GM21529 (cell line): Measurements from ENCODE around the gene TMEM187.
"Not testable (repeated sequence)": the region's sequence is repeated elsewhere in the genome, so short reads cannot be mapped to it uniquely, and the experiment has no call there.

ENCODE experiments used
- ATAC-seq: cut with Tn5 transposase; IDR thresholded peaks from one replicate; pipeline ENCODE4 v1.9.1; 2021; ENCODE audit not compliant: unreplicated experiment

The TMEM187 gene

DNA sequence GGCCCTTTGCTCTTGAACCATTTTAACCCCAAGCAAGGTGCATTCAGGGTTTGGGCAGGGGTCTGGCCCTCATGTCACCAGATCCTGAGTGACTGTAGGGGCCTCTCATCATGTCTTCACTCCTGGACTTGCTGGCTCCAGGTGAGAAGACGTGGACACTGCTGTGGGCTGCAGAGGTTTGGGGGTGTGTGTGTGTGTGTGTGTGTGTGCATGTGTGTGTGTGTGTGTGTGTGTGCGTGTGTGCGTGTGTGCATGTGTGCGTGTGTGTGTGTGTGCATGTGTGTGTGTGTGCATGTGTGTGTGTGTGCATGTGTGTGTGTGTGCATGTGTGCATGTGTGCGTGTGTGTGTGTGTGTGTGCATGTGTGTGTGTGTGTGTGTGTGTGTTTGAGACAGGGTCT lies 21.8 kb downstream of the TMEM187 start:
- not testable (repeated sequence) for ATAC-seq

DNA sequence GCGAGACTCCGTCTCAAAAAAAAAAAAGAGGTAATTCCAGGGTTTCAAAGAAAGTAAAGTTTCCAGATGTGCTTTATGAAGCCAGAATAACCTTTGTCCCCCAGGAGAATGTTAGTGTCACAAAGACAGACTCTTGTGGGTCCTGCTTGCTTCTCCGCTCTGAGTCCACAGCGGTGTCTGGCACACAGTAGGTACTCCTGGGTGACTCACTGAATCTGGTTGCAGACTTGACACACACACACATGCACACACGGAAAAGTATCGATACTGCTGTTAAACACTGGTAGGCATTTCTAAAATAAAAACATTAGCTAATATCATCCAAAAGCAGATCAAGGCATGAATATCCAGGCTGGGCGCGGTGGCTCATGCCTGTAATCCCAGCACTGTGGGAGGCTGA lies 22.9 kb downstream of the TMEM187 start:
- ATAC-seq, result no peak

DNA sequence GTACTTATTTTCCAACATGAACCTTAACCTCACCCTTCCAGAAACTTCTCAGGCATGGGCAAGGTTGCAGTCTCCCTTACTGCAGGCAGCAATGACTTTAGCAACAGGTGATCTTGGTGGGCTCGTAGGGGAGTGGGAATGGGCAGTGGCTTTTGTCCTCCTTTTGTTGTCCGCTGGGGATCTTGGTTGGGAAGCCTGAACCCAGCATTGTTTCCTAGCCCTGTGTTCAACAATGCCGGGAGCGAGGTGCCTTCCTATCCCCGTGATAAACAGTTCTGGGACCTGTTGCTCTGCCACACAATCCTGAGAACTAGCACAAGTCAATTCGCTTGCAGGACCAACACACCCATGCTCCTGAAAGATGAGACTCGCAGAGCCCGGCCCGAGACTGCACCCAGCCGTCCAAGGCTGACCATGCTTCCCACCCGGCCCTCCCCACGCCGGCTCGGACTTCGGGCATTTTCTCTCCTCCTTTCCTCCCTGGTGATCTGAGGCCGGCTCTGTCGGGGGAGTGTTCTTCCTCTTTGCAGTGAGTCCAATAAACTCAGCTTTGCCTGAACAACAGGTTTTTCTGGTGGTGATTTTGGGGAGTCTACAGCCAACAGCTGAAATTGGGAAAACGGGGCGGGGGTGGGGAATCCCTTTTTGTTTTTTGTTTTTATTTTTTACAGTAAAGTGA lies 26.9 kb downstream of the TMEM187 start:
- no peak for ATAC-seq

DNA sequence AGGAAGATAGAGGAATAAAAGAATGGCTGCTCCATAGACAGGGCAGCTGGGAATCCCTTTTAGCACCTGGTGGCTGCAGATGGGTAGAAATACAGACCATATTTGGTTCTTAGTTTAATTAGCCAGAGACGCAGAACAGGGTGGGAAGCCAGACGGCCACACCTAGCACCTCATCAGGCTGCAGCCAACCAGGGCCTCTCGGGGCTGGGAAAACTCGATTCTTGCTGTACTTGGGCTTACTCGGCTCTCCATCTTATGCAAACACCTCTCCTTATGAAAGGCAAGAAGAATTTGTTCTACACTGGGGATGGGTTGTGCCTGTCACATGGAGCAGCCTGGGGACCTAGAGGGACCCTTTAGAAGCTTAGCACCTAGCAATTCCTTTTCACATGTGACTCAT lies 27.5 kb downstream of the TMEM187 start:
- no peak for ATAC-seq

DNA sequence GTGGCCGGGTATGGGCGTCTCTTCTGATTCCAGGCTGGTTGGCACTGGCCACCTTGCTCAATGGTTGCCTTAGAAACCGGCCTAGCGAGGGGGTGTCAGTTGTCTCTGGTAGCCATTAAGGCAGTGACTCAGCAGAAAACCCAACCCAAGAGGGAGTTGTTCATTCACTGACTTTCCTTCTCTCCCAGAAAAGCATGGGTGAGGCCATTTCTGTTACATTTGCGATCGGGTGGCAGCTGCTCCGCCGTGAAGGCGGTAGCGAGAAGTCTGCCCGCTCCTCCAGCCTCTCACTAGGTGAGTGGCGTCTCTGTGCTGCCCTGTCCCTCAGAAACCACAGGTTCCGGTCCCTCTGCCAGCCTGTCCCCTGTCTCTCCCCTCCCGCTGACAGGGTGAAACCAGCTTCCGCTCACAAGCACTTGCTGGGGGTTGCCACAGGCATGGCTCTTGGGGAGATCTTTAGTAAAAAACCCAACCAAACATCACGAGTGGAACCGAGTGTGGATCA lies 29.7 kb downstream of the TMEM187 start:
- ATAC-seq, result no peak

DNA sequence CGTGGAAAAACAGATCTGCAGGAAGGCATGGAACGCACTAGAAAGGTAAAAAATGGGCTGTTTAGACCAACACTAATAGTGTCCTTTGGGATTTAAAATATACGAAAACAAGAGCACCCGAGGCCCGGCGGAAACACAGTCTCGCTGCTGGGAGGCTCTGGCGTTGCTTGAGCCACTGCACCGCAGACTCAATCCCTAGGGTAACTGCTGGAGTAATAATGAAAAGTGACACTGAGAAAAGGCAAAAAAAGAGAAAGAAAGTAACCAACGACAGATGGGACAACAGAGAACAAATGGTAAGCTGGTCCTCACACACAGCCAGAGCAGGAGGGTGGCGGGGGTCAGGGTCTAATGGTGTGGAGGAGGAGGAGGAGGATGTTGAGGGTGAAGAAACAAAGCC lies 31.8 kb downstream of the TMEM187 start:
- ATAC-seq, result no peak

DNA sequence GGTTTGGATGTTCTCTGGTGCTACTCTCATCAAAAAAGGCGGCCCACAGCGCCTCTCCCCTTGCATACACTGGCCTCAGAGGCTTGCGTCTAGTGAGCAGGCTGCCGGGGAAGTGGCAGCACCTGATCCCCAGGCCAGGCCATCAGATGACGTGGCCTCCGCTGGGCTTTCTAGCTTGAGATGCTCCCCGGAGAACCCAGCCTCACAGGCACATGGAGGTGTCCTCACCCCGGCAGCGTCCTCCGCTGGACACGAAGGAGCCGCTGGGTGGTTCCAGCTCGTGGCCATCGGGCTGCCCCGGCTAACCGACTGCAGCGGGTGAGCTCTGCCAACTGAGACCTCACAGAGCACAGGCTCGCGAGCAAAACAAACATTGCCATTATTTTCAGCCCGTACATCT lies 34.4 kb downstream of the TMEM187 start:
- ATAC-seq, result no peak

DNA sequence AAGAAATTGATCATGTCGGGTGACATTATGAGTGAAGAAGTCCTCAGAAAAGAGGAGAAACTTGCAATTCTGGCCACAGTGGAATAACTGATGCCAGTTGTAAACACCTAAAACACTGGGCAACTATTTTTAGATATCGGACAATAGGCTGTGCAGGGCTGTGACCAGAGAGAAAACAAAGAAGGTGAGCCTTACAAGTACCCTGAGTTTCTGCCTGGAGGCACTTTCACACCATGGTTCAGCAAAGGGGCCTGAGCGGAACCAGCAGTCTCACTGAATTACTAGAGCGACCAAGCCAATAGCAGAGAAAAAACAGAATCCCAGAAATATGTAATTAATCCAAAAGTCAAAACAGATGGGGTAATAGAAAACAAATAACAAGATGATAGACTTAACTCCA lies 36.0 kb downstream of the TMEM187 start:
- ATAC-seq, result peak; percentile 33

DNA sequence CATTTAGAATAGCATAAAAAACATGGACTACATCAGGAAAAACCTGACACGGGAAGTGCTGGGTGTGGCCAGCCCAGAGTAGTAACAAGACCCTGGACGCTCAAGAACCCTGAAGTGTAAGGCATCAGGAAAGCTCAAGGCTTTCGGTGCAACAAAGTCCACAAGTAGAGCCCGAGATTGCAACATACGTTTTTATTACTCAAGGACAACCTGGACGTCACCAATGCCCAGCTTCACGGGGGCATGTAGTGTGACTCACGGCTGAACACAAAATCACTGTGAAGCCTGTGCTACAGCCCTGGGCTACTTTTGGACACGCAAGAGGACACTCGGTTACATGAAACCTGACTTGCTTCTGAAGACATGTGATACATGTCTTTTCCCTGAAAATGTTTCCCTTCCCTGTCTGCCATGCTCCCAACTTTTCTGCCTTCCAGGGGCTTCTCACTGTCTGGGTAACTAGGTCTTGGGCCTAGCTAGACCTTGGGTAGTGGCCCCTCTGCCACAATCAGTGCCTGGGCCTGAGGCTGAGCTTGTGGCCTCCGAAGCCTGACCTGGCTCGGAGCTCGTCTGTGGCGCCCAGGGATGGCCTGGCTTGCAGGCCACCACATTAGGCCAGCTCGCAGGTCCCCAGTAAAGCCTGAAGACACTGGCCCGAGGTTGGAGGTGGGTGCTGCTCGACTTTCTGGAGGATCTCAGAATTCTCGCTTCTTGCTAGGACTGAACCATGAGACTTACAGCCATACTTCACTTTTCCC lies 38.0 kb downstream of the TMEM187 start:
- ATAC-seq, result no peak

DNA sequence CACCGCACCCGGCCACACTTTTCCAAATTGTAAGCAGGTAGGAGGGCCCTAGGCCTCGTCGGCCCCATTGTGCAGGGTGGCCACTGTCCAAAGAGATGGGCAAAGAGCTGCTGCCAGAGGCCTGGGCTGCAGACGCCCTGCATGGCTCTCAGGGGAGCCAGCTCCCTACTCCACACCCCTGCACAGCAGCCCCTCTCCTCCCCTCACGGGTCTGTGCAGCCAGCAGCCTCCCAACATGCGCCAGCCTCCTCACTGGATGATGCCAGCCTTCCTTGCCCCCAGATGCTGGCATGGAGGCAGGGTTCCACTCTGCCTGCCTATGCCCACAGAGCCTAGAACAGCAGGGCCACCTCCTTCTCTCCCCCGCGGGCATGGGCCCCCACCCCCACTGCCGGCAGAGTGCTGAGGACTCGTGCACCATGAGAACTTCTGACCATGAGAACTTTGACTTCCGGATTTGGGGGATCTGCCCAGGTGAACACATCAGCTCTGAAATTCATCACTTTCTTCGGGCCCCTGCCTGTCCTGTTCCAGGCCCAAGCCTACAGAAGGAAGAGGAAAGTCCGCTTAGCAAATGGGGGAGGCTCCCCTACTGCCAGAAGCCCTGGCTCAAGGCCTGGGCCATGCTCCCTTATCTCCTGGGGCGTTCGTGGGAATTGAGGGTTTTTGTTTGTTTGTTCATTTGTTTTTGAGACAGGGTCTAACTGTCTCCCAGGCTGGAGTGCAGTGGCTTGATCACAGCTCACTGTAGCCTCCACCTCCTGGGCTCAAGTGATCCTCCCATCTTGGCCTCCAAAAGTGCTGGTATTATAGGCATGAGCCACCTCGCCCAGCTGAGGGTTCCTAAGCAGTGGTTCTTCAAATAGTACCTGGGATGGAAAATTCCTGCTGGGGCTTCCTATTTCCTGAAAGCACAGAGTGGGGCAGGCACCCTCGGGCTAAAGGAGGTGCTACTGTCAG lies 39.1 kb downstream of the TMEM187 start:
- no peak for ATAC-seq

DNA sequence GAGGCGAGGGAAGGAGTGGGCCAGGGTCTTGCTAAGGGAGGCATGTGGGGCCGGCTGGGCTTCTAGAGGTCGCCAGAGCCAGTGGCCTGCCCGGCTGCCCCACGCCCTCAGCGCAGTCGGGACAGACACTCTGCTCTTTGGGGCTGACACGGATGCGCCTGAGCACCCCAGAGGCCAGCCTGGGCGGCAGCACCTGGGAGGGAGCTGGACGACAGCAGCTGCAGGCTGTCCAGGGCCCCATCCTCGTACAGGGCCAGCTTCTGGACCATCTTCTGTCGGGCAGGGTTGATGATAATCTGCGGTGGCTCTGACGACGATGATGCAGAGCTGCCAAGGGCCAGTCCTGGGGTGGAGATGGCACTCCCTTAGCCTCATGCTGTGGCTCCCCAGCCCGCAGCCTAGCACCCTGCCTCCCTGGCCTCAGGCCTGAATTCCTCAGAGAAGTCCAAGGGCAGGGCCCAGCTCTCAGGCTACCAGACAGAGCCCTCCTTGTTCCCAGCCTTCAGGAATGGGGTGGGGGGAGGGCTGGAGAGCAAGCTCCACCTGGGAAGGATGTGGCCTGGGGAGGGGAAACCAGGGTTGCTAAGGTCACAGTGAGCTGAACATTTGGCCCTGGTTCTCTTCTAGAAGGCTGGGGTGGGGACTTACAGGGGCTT lies 39.9 kb downstream of the TMEM187 start:
- no peak for ATAC-seq

DNA sequence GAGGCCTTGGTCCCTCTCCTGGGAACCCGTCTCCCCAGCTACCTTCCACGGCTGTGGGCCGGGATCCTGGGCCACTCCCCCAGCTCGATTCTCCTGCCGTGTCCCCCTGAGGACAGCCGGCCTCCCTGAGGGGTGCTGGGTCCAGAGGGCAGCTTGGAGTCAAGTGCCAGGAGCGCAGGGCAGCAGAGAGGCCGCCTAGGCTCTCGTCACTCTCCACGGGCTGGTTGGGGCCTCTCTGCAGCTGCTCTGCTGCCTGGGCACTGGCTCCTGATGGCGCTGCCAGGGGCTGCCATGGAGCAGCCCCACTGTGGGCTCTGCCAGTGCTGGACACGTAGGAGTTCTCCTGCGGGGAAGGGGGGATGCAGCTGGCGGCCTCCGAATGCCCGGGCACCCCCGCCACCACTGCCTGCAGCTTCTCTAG lies 40.5 kb downstream of the TMEM187 start:
- no peak for ATAC-seq

DNA sequence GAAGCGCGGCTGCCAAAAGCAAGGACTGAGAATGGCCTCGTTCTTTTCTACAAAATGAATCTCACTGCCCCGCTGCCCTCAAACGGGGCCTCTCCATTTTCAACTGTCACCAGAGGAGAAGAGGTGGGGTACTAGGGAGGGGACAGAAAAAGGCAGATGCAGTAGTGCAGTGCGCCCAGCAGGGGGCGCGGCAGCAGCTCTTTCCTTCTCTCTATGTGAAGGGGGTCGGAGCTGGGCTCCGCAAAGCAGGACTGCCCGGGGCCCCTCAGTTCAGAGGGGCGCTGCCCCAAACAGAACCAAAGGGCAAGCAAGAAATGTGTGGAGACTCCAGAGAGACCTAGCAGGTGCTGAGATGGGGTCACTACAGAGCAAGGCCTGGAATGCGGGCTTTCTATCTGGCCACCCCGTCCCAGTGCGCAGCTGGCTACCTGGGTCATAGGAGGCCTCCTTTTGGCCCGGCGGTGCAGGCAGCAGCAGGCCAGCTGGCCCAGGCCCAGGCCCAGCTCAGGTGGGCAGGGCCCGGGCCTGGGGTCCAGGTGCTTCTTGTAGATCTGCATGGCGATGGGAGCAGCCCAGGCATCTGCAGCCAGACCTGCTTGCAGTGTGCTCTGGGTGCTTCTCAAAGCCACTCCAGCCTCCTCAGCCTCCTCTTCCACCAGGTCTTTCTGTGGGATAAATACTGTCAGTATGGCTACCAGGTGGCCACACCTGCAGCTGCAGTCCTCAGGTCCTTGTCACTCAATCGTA lies 41.2 kb downstream of the TMEM187 start:
- peak; percentile 44 for ATAC-seq

DNA sequence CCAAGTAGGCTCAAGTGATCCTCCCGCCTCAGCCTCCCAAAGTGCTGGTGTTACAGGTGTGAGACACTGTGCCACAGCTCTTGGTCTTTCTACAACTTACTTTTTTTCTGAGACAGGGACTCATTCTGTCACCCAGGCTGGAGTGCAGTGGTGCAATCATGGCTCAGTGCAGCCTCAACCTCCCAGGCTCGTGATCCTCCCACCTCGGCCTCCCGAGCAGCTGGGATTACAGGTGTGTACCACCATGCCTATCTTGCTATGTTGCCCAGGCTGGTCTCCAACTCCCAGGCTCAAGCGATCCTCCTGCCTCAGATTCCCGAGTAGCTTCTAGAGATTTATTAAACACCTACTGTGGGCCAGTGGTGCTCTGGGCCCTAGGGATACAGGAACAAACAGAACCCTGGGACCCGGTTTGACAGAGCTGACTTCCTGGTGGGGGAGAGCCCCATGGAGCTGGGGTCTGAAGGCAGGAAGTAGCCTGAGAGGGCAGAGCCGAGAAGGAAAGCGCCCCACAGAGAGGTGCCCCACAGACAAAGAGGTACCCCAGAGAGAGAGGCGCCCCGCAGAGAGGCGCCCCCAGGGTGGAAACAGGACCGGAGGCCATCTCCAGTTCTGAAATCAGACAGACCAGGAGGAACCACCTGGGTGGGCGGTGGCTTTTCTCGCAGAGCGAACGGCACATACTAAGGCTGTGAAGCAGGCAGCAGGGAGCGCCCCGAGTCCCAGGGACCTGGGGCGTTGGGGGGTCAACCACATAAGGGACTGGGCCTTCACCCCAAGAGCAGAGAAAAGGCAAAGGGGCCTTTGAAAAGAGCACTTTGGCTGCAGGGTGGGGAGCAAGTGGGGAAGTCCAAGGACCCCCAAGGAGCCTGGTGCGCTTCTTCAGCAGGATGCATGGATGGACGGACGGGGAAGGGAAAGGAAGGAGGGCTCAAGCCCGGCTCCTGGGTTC lies 42.2 kb downstream of the TMEM187 start:
- no peak for ATAC-seq

DNA sequence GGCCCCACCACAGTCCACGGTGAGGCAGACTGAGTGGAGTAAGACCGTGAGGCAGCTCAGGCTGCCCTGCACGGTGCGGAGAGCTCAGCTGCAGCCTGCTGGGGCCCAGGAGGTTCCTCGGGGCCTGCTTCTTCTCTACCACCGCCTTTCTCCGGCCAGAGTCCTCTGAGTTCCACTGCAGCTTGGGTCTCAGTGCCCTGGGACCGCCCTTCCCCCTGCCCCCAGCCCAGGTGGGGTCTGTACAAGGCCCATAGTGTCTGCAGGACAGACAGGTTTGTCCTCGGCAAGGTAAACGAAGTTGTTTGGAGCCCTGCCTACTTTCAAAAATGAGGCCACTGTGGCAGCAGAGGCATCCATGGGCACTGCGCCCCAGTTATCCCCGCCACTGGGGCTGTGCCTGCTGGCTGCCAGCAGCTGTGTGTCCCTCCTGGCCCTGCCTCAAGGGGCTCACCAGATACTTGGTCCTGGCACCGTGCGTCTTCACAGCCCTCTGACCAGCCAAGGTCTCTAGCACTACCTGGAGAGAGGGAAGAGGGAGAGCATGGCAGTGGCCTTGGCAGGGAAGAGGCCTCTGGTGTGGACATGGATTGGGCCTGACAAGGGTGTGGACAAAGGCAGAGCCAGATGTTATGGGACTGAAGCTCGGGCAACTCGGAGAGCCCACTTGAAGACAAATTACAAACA lies 43.2 kb downstream of the TMEM187 start:
- ATAC-seq, result no peak

DNA sequence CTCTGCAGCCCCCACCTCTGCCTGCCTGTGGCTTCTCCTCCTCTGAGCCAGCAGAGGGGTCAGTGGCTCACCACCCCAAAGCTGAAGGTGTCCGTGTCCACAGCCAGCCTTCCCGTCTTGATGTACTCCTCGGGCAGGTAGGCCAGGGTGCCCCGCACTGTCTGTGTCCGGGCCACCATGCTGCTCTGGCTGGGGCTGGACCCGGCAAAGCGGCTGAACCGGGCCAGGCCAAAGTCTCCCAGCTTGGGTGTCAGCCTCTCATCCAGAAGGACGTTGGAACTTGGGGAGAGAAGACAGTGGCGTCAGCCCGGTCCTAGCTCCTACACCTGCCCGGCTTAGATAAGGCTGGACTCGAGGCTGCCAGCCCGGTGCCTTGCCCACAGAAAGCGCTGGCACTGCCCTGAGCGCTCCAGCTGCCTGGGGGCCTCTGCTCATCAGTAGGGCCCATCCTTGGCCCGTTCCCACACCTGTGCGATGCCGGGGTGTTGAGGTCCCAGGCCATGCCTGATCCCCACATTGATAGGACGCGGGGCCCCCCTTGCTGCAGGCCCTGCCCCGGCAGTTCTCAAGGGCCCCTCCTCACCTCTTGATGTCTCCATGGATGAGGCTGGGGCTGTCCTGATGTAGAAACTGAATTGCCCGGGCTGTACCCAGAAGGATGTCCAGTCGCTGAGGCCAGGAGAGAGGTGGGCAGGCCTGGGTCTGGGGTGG lies 44.0 kb downstream of the TMEM187 start:
- no peak for ATAC-seq

DNA sequence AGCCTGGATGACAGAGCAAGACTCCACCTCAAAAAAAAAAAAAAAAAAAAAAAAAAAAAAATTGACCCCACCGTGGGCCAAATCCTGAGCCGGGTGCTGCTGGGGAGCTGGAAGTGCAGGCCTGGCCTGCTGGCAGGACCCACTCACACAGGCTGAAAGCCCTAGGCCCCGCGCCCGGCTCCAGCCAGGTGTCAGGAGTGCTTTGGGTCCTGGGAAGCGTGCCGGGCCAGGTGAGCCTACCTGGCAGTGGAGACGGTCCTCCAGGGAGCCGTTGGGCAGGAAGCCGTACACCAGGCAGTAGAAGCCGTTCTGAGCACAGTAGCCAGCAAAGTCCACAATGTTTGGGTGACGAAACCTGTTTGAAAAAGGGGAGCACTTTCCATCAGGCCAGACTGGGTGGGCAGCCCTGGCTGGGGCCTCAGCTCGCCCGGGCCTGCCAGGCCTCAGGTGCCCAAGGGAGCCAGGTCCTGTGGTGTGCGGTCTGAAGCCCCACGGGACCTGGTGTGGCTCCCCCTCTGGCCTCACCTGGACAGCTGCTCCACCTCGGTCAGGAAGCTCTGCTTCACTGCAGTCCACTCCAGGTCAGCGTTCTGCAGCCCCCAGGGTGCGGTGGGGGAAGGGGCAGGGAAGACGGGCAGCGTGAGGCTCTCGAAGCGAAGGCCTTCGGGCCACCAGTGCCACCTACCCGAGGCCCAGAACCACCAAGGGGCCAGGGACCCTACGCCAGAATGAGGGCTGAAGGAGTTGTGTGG lies 45.4 kb downstream of the TMEM187 start:
- no peak for ATAC-seq
